HG03442 (cell line): Measurements from ENCODE around the gene LRRC49.

Experiments
- ATAC-seq: cut with Tn5 transposase; IDR thresholded peaks from one replicate; pipeline ENCODE4 v1.9.1; 2021; ENCODE audit warnings: mild to moderate bottlenecking, moderate library complexity; ENCODE audit not compliant: unreplicated experiment

Gene LRRC49

GRCh38 chr15:71048913-71049675, 156.5 kb downstream of the LRRC49 start:
- no peak for ATAC-seq

GRCh38 chr15:71049706-71050422, 157.2 kb downstream of the LRRC49 start:
- no peak for ATAC-seq

GRCh38 chr15:71050461-71050860, 157.8 kb downstream of the LRRC49 start:
- no peak for ATAC-seq

DNA sequence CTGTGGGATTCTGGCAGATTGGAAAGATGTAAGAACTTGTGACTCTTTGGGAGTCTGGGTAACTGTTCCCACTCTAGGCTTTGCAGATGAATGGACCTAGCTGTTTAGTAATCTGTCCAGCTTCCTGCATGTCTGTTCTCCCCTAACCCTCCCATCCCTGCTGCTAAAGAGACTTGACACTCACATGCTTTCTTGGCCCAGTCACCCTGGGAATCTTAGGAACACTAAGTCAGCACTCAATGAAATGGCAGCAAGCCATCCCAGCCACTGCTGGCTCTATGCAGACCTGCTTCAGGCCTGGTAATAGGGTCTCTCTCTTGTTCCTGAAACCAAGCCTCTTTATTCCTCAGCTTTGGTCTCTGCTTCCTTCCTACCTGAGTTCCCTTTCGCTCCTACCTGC, 158.9 kb downstream of the LRRC49 start:
- no peak for ATAC-seq

- no peak for ATAC-seq
These were observed 159.7 kb downstream of the LRRC49 start for GRCh38 chr15:71052356-71052755.

GRCh38 chr15:71054286-71054952, 161.8 kb downstream of the LRRC49 start:
- no peak for ATAC-seq

DNA sequence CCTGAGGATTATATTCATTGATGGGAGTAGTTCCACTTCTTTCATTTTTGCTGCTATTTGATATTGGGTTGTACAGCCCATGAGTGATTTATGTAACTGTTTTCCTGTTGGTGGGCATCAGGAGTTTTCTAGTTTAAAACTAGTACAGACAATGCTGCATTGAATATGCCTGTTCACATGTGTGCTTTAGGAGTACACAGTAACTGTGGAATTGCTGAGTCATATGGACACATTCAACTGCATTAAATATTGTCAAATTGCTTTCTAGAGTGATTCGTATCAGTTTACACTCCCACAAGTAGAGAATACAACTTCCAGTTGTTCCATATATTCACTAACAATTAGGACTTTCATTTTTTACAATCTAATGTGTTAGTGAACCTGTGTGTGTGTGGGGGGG, 162.8 kb downstream of the LRRC49 start:
- no peak for ATAC-seq

DNA sequence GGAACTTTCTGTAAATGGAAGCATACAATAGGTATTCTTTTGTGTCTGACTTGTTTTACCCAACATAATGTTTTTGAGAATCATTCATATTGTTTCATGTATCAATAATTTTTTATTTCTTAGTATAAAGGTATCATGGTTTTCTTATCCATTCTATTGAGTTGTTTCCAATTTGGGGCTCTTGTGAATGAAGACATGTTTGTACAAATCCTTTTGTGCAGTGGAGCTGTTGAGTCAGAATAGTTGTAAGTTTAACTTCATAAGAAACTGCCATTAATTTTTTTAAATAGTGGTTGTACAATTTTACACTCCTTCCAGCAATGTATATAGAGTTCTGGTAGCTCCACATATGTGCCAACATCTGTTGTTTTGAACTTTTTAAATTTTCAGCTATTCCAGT, 163.5 kb downstream of the LRRC49 start:
- no peak for ATAC-seq

- ATAC-seq = no peak
These were observed 164.5 kb downstream of the LRRC49 start for GRCh38 chr15:71057143-71057542.

DNA sequence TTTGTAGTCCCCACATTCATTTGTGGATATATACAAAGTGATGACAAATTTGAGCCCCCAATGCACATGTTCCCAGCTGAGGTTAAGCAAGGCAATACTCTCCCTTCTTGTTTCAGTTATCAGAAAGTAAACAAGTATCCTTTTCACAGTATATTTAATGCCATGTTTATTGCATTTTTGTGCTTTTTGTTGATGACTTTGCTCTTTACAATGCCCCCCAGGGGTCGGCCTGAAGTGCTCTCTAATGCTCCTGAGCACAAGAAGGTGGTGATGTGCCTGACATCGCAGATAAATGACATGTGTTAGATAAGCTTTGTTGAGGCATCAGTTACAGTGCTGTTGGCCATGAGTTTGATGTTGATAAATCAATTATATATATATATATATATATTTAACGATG, 165.0 kb downstream of the LRRC49 start:
- no peak for ATAC-seq

DNA sequence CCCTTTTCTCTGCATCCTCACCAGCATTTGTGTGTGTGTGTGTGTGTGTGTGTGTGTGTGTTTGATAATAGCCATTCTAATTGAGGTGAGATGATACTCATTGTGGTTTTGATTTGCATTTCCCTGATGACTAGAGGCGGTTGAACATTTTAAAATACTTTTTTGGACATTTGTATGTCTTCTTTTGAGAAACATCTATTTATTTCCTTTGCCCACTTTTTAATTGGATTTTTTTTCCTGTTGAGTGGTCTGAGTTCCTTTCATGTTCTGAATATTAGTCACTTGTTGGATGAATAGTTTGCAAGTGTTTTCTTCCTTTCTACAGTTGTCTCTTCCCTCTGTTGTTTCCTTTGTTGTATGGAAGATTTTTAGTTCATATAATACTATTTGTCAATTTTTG, 168.4 kb downstream of the LRRC49 start:
- no peak for ATAC-seq

DNA sequence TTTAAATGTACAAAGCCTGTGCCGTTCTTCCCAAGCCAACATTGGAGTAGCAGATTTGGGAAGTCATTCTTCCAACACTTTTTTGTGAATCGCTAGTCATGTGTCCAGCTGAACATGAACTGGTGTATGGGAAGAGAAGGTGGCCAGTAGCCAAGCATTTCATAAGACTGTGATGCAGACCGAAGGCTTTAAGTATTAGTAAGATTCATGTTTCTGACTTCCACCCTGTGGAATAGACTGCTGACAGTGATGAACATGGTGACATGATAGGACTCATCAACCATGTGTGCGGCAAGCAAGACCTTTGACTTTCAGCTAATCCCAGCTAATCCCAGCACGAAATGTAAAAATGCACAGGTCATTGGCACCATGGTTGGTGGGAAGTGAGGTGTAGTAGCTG, 174.4 kb downstream of the LRRC49 start:
- no peak for ATAC-seq

GRCh38 chr15:71069693-71070092, 177.1 kb downstream of the LRRC49 start:
- no peak for ATAC-seq

DNA sequence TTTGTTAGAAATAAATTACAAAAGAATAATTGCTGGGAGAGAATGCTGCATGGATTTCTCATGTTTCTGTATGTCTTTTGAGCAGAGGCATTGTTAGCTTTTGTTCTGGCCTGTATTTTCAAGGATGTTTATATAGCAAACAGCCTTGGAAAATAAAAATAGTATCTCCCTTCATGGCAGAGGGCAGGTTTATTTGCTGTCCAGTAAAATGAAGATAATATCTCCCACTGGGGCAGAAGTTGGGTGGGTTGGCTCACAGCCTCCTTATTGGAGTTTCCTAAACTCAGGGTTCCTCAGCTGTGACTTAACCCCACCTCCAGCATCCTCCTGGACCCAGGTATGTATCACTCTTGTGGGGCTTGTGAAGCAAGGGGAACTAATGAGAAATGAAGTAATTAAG, 178.9 kb downstream of the LRRC49 start:
- no peak for ATAC-seq

- ATAC-seq = no peak
These were observed 179.8 kb downstream of the LRRC49 start for GRCh38 chr15:71072423-71072822.

DNA sequence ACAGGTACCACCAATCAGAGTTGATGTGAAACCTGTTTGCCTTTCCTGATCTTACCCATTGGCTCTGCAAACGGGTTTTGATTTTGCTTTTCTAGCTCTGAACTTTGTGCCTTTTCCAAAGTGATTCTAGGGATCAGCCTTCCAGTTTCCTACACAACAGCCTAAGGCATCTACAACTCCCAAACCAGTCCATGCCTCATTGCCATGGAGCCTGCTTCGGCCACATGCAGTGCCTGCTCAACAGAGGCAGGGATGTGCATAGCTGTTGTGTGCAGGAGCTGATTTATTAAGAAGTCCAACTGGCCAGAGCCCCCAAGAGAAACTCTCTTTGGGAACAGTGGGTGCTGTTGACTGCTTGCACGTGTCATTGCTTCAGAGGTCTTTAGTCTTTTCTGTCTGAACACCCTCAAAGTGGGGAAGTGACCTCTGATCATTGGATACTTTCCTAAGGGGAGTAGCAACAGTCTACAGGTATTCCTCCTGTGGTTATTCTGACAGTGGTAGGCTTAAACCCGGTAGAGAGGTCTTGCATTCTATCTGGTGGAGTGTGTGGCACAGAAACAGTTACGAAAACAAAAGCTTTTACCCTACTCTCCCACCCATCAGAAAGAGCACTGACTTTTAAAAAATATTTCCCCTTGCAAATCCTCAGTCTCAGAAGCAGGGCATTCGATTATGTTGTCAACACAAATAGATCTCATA, 186.0 kb downstream of the LRRC49 start:
- ATAC-seq = no peak

GRCh38 chr15:71079208-71080044, 186.8 kb downstream of the LRRC49 start:
- no peak for ATAC-seq

DNA sequence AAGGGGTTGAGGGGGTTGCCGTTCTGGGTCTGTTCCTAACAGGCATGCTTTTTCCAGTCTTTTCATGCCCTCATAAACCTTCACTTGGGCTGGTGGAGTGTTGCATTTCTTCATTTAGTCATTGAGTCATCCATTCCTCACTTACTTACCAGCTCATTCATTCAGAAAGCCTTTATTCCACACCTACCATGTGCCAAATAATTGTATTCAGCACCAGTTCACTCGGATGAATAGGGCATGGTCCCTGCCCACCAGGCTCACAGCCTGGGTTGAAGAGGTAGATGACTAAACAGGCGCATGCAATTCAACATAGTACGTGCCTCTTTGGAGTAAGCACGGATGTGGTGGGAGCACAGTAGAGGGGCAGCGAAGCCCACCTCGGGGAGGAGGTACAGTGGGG, 187.5 kb downstream of the LRRC49 start:
- ATAC-seq = no peak

GRCh38 chr15:71080705-71081104, 188.1 kb downstream of the LRRC49 start:
- ATAC-seq = no peak

DNA sequence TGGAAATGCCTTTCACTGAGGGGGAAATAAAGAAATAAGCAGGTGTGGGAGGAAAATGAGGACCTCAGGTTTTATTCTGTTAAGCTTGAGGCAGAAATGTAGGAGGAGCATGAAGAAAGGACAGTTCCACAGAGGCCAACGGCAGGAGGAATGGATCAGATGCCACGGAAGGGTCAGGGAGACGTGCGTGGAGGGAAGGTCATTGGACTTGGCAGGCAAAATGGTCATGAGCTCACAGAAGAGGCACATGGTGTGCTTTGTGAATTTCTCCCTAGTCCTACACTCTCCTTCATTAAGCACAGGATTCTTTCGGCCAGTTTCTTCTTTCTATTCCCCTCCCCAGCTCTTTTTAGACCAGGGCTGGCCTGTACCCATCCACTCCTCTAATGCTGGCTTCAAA, 190.2 kb downstream of the LRRC49 start:
- ATAC-seq = no peak
